ENCODE data around the gene GCKR.

GCKR gene
- total RNA-seq: 0 to 1.5 (median 0.05) reads per million in 17 experiments

- DNase-seq: peak; percentile 17 to 57 (median 44)
Observed at GRCh38 chr2:27496357-27497287, at the start of gene GCKR. Gene GCKR (plus strand): TSS chr2:27496839. CDS start chr2:27496905, 66 bp downstream.

GRCh38 chr2:27448381-27448780 lies 48.3 kb upstream of the GCKR start:
- peak in 2 of 4 experiments; percentile 32 to 36 for DNase-seq

GRCh38 chr2:27451095-27451494 lies 45.5 kb upstream of the GCKR start:
- DNase-seq: no peak

- DNase-seq: no peak
Observed at GRCh38 chr2:27453968-27454367, 42.7 kb upstream of the GCKR start.

DNA sequence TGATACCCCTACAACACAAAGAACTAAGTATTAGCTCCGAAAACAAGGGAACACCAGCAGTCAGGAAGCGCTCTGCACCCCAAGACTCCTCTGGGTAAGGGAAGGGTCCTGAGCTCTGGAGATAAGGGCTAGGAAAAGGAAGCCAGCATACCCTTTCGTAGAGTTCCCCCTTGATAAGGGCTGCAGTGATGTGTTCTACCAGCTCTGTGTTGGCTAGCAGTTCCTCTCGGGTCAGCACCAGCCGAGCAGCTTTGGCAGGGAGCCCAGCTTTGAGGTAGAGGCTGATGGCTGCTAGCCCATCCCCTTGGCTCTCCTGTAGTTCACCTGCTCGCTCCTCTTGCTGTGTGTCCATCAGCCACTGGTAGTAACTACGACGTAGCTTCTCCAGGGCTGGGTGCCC lies 35.5 kb upstream of the GCKR start:
- no peak for DNase-seq

DNA sequence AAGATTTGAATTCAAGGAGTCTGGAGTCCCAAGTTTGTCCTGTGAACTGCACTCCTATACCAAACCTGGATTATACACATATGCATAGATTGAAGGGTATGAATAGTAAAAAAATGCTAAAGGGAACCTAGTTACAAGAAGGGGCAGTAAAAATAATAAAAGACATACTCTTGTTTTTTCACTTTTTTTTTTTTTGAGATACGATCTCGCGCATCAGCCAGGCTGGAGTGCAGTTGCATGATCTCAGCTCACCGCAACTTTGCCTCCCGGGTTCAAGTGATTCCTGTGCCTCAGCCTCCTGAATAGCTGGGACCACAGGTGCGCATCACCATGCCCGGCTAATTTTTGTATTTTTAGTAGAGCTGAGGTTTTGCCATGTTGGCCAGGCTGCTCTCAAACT lies 32.2 kb upstream of the GCKR start:
- no peak for DNase-seq

GRCh38 chr2:27471961-27472360 lies 24.7 kb upstream of the GCKR start:
- no peak for DNase-seq

GRCh38 chr2:27485496-27485895 lies 11.1 kb upstream of the GCKR start:
- no peak for DNase-seq

DNA sequence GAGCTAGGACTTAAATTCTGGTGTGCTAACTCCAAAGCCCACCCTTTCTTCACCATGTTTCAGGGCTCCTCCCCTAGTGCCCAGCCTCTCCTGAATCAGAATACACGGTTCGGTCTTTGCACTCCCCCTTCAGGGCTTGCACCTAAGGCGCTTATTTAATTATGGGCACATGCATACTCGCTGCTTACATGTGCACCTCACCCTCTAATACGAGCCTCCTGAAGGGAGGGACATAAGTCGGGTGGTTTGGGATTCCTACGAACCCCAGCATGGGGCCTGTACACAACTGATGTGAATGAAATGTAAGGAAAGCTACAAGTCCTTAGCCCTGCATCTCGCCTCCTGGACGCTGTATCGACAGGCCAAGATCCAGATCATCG lies 7.5 kb upstream of the GCKR start:
- peak; percentile 13 to 19 (median 17) for DNase-seq

DNA sequence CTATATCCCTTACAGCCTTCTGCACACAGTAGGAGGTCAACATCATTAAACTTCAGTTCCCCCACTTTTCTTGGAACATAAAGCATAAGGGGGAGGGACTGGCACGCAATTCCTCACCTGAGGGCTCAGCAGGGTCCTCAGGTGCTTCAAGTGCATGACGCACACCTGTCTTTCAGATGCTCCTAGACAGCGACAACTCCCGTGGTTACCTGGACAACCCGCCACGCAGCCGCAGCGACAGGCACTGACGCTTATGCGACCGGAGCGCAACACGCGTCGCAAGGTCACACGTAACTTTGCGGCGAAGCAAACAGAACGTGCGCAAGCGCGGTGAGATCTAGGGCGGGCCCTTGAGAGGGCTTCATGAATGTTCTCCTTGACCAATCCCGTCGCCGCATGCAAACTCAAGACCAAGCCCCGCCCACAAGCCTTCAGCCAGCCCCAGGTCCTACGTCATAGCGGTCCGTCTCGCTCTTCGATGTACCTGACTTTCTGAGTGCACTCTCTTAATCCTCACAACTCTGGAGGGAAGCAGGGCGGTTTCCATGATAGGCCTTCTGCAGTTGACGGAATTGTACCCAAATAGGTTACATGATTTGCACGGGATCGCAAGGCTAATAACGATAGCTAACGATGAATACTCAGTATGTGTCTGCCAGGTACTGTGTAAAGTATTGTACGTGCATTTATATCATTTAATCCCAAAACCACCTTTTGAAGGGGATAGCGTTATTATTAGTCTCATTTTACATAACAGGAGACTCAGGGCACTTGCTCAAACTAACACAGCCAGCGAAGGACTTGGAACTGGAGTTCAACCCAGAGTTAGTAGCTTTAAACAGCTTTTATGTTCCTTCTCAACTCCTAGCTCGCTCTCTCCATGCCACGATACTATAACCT lies 6.9 kb upstream of the GCKR start, which contains the start of gene IFT172:
TSS of gene IFT172 (minus strand) at position 246 of the 900 bp plus-strand sequence. CDS start at position 156, 90 bp downstream.
- peak; percentile 99 to 100 (median 99) for DNase-seq

DNA sequence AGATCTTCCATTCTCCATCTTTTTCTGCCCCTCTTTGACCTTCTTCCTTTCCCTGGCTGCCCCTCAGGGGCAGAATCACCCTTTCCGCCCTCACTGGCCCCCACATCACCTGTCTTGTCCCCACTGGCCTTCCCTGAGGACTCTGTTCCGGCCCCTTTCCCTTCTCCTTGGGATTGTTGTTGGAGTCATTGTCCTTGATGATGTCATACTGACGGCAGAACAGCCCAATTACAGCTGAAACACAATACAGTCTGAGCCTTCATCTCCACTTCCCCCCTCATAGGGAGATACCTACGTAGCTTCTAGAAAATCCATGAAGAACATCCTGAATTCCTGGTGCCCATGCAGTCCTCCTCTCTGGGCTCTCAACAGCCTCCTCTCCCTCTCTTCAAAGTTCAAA lies 4.1 kb upstream of the GCKR start:
- DNase-seq: no peak

GRCh38 chr2:27493948-27494283 lies 2.7 kb upstream of the GCKR start:
- DNase-seq: no peak

DNA sequence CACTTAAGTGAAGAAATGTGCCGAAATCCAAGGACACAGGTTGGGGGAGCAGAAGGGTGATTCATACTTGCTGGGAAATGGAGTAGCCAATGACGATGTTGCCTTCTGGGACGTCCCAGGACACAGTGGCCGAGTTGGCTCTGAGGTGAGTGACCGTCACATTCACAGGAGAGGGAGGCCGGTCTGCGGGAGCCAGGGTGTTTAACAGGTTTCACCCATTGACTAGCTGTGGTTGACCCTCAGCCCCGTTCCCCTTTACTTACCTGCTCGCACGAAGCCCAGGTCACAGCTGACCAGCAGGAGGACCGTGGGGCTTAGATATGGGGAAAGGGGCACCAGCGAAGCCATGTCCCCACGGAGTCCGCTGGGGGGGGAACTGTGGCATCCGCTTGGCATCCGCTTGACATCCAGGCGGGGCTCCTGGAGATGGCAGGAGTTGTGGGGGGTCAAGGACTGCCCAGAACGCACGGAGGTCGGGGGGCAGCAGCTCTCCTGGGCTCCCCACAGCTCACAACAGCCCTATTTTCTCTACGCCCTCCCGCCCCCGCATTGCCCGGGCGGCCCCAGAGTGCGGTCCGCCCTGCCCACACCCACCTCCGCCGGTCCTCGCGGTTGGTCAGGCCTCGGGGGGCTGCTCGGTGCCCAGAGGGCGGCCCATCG lies 2.2 kb upstream of the GCKR start:
- DNase-seq: peak in 2 of 4 experiments; percentile 9 to 10

GRCh38 chr2:27494944-27495554 lies 1.6 kb upstream of the GCKR start, which contains the start of gene FNDC4:
Gene FNDC4 (minus strand): TSS chr2:27495200. CDS start chr2:27494679, 521 bp downstream.
- DNase-seq: peak; percentile 6 to 58 (median 25)

GRCh38 chr2:27495840-27496356 lies 741 bp upstream of the GCKR start:
- no peak for DNase-seq

- DNase-seq: no peak
Observed at GRCh38 chr2:27497288-27497627, 619 bp downstream of the GCKR start.

DNA sequence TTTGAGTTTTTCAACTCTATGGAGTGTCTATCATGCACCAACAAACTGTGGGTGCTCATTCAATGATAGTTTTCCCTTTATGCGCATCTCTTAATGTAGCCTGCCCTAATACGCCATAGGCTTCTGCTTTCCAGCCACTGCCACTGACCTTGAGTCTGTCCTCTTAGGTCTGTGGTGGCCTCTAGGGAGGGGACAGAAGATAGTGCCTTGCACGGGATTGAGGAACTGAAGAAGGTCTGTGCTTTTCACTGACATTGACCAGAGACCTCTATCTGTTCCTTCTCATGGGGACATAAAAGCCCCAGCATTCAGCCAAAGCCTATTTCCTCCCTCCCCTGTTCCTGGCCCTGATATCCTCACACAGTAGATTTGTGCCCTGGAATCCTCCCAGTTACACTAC lies 2.3 kb downstream of the GCKR start:
- DNase-seq: peak in 1 of 4 experiments; percentile 2

GRCh38 chr2:27501042-27501441 lies 4.4 kb downstream of the GCKR start:
- DNase-seq: no peak

GRCh38 chr2:27502142-27502541 lies 5.5 kb downstream of the GCKR start:
- DNase-seq: peak in 1 of 4 experiments; percentile 17

GRCh38 chr2:27506587-27506986 lies 9.9 kb downstream of the GCKR start:
- no peak for DNase-seq

- DNase-seq: no peak
Observed at GRCh38 chr2:27507293-27507692, 10.7 kb downstream of the GCKR start.

- DNase-seq: no peak
Observed at GRCh38 chr2:27509326-27509725, 12.7 kb downstream of the GCKR start.

All from suppressor macrophage (primary cell).